MM.1S (cell line): ENCODE results near the gene ATP6V0A1.

Source experiments
- EZH2 ChIP-seq: fragments of 300-600 bp; sonication (generic); optimal IDR thresholded peaks from 2 replicates; pipeline ENCODE3; 2017; ENCODE audit warnings: low read depth, mild to moderate bottlenecking, antibody characterized with exemption, low read length, mixed read lengths
- EZH2phosphoT487 ChIP-seq: fragments of 300-600 bp; sonication (generic); IDR thresholded peaks from 2 replicates; pipeline ENCODE4 v1.6.1; 2018; ENCODE audit warnings: antibody characterized with exemption, low read length
- TF ChIP-seq, protein P1 (sequence below): fragments of 300-600 bp; sonication (generic); IDR thresholded peaks from 2 replicates; pipeline ENCODE4 v1.5.1; 2016; ENCODE audit warnings: antibody characterized with exemption, low read length, mixed read lengths

- TF ChIP-seq, protein P1, sequence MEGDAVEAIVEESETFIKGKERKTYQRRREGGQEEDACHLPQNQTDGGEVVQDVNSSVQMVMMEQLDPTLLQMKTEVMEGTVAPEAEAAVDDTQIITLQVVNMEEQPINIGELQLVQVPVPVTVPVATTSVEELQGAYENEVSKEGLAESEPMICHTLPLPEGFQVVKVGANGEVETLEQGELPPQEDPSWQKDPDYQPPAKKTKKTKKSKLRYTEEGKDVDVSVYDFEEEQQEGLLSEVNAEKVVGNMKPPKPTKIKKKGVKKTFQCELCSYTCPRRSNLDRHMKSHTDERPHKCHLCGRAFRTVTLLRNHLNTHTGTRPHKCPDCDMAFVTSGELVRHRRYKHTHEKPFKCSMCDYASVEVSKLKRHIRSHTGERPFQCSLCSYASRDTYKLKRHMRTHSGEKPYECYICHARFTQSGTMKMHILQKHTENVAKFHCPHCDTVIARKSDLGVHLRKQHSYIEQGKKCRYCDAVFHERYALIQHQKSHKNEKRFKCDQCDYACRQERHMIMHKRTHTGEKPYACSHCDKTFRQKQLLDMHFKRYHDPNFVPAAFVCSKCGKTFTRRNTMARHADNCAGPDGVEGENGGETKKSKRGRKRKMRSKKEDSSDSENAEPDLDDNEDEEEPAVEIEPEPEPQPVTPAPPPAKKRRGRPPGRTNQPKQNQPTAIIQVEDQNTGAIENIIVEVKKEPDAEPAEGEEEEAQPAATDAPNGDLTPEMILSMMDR, result no peak
- TF ChIP-seq EZH2phosphoT487, result no peak
- TF ChIP-seq EZH2, result no peak
Observed at GRCh38 chr17:42537156-42537805, 78.6 kb downstream of the ATP6V0A1 start.
